HG02943 (cell line): ENCODE results near the gene FGF2.
A peak's percentile ranks its signal among the peaks of the same experiment; 100 is the strongest.
"Not testable (repeated sequence)": the region's sequence is repeated elsewhere in the genome, so short reads cannot be mapped to it uniquely, and the experiment has no call there.

Experiments
- ATAC-seq: cut with Tn5 transposase; IDR thresholded peaks from one replicate; pipeline ENCODE4 v1.9.1; 2021; ENCODE audit warnings: mild to moderate bottlenecking, low read depth, moderate library complexity; ENCODE audit not compliant: unreplicated experiment

FGF2 gene

GRCh38 chr4:122826553-122827257, at the start of gene FGF2:
Gene FGF2, plus strand, starts transcription at chr4:122826831. Its CDS starts 344 bp downstream, at chr4:122827175.
- peak; percentile 25 for ATAC-seq

DNA sequence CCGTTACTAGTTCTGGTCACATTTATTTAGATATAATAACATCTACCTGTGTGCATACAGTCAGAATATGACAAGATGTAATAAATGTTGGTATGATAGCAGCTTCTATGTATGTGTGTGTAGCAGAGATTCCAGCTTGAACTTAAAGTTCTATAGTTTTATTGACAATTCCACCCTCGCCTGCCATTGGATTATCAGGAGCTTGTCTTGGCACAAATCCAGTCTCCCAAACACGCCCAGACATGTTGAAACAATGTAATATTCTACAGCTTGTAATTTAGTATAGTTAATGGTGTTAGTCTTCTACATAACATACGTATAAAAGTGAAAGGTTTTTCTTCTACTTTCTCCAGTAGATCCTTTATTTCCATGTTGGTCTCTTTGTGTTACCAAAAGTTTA, 49.7 kb upstream of the FGF2 start:
- ATAC-seq: no peak

DNA sequence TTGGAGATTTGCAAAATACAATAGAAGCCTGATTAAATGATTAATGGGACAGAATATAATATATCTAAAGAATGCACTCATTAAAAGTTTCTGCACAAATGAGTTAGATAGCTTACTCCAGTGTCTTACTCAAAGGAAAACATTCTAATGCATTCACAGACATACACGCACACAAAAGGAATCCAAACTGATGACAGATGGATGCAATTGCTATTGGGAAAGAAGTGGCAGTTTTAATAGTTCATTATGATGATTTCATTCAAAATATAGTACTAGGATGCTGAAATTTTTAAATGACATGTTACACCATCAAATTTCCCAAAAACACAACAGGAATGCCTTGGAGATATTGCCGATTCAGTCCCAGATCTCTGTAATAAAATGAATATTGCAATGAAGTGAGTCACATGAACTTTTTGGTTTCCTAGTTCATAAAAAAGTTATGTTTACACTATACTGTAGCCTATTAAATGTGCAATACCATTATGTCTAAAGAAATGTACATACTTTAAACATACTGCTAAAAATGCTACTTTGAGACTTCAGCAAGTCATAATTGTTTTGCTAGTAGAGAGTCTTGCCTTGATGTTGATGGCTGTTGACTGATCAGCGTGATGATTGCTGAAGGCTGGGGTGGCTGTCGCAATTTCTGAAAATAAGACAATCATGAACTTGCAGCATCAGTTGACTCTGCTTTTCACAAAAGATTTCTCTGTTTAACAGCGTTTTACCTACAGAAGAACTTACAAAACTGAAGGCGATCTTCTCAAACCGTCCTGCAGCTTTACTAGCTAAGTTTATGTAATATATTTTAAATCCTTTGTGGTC, 48.6 kb upstream of the FGF2 start:
- ATAC-seq: no peak

- ATAC-seq: no peak
Observed at GRCh38 chr4:122781486-122781885, 45.1 kb upstream of the FGF2 start.

DNA sequence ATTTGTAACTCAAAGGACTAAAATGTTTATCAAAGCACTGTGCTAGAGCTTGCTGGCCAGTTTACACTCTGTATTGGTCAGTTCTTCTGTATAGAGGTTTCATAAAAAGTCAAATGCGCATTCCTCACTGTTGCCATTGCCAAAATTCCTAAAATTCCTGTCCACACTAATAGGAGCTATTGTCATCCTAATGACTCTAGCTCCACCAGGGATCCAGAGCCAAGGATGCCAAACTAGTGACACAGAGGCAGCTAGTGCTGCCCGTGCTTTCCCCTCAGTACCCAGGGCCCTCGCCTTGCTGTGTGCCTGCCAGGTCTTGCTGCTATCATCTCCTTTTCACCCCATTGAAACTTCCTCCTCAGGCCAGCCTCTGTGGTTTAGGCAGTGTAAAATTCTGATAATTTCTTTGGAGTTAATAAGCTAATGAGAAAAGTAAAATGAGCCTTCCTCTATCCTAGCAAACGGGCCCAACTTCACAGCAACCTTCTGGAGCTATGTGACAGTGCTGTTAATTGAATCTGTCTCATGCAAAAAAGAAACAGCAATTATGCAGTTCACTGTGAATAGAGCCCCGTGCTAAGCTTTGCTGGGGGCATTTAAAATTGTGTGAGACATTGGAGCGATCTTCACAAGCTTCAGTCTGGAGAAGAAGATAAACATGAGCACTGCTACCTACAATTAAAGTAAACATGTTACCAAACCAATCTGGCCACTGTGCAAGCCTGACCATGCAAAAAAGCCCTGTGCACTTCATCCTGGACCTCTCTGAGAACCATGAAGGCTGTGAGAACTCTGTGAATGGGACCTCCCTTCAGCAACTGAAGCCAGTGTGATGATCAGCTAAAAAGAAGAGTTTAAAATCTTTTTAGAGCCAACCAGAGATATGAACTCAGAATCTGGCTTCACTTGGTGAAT, 43.1 kb upstream of the FGF2 start:
- ATAC-seq: no peak

DNA sequence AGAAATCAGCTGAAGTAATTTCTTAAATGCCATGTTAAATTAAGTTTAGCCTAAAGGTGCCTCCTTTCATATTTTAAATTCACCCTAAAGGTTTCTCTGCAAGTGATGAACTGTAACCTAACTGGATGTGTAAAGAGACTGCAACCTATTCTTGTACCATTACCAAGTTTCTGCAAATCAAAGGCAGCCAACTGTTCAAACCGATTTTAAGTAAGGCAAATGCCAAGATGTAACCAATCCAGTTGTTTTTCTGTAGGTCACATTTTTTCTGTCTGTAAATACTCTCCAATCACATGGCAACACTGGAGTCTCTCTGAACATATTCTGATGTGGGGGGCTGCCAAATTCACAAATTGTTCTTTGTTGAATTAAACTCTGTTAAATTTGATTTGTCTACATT, 42.4 kb upstream of the FGF2 start:
- no peak for ATAC-seq

DNA sequence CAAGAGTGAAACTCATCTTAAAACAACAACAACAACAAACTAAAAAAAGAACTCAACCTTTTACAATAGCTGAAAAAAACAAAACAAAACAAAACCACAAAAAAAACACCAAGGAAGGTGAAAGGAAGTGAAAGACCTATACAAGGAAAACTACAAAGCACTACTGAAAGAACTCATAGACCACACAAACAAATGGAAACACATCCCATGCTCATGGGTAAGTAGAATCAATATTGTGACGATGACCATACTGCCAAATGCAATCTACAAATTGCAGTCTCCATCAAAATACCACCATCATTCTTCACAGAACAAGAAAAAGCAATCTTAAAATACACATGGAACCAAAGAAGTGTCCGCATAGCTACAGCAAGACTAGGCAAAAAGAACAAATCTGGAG, 41.5 kb upstream of the FGF2 start:
- ATAC-seq: no peak

DNA sequence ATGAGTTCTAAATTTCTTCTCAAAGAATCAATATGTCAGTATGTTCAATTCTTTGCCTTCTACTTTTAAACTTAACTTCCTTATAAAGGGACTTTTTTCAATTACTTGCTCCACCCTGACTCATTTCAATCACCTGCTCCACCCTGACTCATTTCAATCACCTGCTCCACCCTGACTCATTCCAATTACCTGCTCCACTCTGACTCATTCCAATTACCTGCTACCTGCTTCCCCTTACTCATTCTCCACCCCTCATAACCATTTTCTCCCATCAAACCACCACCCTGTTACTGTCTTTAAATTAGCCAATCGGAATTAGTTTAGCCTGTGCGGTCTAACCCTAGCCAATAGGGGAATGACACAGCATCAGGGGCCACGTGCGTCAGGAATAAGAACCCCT, 40.3 kb upstream of the FGF2 start:
- ATAC-seq: not testable (repeated sequence)

DNA sequence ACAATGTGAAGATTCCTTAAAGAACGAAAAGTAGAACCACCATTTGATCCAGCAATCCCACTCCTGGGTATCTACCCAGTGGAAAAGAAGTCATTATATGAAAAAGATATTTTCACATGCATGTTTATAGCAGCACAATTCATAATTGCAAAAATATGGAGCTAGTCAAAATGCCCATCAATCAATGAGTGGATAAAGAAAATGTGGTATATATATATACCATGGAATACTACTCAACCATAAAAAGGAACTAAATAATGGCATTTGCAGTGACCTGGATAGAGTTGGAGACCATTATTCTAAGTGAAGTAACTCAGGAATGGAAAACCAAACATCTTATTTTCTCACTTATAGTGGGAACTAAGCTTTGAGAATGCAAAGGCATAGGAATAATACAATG, 39.7 kb upstream of the FGF2 start:
- ATAC-seq: not testable (repeated sequence)

GRCh38 chr4:122787940-122788339, 38.7 kb upstream of the FGF2 start:
- ATAC-seq: no peak

GRCh38 chr4:122788935-122789334, 37.7 kb upstream of the FGF2 start:
- no peak for ATAC-seq

DNA sequence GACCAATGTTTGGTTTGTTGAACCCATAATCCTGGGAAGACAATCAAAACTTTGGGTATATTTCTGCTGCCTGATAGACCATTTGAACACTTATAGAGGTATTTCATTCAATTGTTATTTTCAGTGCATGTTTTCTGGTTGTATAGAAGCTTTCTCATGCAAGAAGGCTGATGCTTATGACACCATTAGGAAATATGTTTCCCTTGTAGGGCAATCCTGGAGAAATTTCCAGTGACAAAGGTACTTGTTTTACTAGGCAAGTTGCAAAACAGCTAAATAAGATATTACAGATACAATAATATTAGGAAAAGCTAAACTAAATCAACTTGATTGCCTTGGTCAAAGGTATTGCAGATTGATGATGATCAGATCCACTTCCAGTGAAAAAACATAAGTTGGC, 32.8 kb upstream of the FGF2 start:
- ATAC-seq: no peak

- ATAC-seq: no peak
Observed at GRCh38 chr4:122796801-122797404, 29.7 kb upstream of the FGF2 start.

DNA sequence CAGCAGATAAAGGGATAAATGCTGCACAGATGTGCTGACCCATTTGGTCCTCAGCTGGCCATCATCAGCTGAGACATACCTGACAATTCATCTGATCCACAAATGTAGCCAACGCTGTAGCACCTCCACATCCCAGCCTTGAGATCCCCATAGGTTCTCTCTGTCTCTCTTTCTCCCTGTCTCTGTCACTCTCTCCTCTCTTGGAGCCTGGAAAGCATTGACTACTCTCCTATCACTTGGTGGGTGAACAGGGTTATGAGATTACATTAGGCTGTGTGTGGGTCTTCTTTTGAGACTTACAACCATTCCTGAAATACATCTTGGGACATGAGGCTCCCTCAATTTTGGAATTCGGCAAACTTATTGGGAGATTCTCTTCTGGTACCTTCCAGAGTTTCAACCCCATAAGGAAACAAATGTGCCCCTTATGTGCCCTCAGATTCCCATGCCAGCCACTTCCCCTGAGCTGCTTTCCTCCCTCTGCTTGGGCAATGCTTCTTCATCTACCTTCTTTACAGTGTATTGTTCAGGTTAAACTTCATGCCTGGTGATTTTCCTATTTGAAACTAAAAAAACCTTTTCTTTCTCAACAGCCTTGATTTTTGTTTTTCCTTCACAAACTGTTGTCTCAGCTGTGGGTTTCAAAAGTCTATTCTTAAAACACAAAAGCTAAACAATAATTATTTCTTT, 29.1 kb upstream of the FGF2 start:
- no peak for ATAC-seq

- no peak for ATAC-seq
Observed at GRCh38 chr4:122798101-122798500, 28.5 kb upstream of the FGF2 start.

GRCh38 chr4:122798917-122799316, 27.7 kb upstream of the FGF2 start:
- ATAC-seq: no peak

- no peak for ATAC-seq
Observed at GRCh38 chr4:122803788-122804208, 22.8 kb upstream of the FGF2 start.

DNA sequence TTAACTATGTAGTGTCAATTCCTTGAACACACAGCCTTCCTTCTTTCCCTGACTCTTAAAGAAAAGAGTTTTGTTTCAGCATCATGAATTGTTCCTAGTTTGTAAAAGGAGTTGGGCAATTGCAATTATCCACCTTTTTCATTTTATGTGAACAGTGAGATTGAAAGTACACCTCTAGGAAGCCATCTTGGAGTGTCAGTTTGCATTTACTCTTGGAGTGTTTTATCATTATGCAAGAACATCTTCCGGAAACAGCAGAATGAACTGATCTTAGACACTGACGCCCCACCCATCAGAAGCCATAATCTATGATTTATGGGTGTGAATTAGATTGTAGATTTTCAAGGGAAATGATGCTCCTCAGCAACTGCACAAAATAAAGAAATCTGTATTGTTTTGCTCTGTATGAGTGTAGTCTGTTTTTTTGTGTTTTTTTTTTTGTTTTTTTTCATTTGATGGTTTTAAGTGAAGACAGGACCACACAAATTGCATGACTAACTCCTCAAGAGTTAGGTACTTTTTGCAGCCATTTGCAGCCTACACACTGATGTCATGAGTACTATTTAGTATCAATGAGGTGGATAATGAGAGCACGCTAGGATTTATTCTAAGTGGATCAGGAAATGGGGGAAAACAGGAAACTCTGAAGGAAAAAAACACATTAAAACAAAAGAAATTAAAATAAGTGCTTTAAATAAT, 19.5 kb upstream of the FGF2 start:
- no peak for ATAC-seq

DNA sequence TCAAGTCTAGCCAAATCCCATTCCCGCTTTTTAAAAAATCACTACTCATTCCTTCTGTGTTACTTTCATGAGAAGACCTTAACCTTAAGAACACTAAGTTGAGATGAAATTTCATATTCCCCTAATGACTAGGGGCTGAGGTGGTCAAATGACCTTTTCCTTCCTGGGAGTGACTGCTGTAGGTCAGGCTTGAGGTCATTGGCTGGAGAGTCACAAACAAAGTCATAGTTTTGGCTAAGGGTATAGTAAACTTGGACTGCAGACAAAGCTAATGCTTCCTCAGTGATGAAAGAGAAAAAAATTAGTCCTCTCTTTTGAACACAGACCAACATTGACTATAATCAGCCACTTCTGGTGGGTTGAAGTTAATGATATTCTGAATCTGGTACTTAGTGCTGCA, 16.0 kb upstream of the FGF2 start:
- no peak for ATAC-seq
